Measurements from ENCODE around the gene PCDHB14.

DNA sequence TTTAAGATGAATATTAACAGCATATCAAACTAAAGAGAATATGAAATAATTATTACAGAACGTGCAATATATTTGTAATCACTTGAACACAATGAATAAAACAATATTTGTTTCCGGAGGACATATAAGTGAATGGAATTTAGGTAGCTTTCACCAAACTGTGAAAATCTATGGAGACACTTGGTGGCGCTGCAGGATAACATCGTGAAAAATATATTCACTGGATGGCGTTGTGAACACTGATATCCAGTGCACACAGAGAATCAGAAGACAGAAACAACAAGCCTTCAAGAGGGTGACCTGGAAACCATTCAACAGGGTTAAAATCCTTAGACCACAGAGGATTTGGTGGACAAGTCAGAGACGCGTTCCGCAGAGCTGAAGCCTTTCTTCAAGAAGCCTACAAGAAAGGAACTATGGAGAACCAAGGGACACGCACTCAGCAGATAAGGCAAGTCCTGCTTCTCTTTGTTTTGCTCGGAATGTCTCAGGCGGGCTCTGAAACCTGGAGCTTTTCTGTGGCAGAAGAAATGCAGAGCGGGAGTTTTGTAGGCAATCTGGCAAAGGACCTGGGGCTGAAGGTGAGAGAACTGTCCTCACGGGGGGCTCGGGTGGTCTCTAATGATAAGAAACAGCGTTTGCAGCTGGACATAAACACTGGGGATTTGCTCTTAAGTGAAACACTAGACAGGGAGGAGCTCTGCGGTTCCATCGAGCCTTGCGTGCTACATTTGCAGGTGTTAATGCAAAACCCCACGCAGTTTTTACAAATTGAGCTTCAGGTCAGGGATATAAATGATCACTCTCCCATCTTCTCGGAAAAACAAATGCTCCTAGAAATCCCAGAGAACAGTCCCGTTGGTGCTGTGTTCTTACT lies 23.5 kb upstream of the PCDHB14 start, which contains the start of gene PCDHB11:
- TF ChIP-seq, protein P1, sequence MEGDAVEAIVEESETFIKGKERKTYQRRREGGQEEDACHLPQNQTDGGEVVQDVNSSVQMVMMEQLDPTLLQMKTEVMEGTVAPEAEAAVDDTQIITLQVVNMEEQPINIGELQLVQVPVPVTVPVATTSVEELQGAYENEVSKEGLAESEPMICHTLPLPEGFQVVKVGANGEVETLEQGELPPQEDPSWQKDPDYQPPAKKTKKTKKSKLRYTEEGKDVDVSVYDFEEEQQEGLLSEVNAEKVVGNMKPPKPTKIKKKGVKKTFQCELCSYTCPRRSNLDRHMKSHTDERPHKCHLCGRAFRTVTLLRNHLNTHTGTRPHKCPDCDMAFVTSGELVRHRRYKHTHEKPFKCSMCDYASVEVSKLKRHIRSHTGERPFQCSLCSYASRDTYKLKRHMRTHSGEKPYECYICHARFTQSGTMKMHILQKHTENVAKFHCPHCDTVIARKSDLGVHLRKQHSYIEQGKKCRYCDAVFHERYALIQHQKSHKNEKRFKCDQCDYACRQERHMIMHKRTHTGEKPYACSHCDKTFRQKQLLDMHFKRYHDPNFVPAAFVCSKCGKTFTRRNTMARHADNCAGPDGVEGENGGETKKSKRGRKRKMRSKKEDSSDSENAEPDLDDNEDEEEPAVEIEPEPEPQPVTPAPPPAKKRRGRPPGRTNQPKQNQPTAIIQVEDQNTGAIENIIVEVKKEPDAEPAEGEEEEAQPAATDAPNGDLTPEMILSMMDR (IDR thresholded peaks at IDR 0.05), result no peak
- TF ChIP-seq POLR2A (IDR thresholded peaks at IDR 0.05), result no peak
